GM23338 (cell line): ENCODE data around the gene ING5. TPM values are rescaled to one million over a fixed set of nuclear protein-coding genes. Genes with fewer than 3 reads are reported as not detected.

Source experiments
- ATAC-seq: fragments of 200-7000 bp; cut with Tn5 transposase; 3 replicates; pipeline ENCODE4 v1.9.1; 2020
- DNase-seq: peaks from one replicate; pipeline ENCODE4 v3.0.0-alpha.2; 2015; ENCODE audit warnings: low spot score
- H2AFZ ChIP-seq: fragments of 200-600 bp; sonication (generic); 2 replicates; pipeline ENCODE4 v1.8.0; 2016; ENCODE audit warnings: antibody characterized with exemption, mild to moderate bottlenecking, moderate library complexity
- H3F3A ChIP-seq: fragments of 200-600 bp; sonication (generic); replicated peaks from 2 replicates; pipeline ENCODE4 v1.8.0; 2017; ENCODE audit warnings: antibody characterized with exemption, mixed run types, low read depth
- H3K27ac ChIP-seq: fragments of 200-600 bp; sonication (generic); 2 replicates; pipeline ENCODE4 v1.6.1; 2016; ENCODE audit warnings: low read depth
- H3K27me3 ChIP-seq: fragments of 200-600 bp; sonication (generic); 2 replicates; pipeline ENCODE4 v1.8.0; 2016; ENCODE audit warnings: mild to moderate bottlenecking, mixed run types, moderate library complexity; ENCODE audit not compliant: insufficient read depth
- H3K36me3 ChIP-seq: fragments of 200-600 bp; sonication (generic); 2 replicates; pipeline ENCODE4 v1.8.0; 2016; ENCODE audit warnings: mild to moderate bottlenecking; ENCODE audit not compliant: insufficient read depth
- H3K4me1 ChIP-seq: fragments of 200-600 bp; sonication (generic); 2 replicates; pipeline ENCODE4 v1.8.0; 2016; ENCODE audit warnings: mild to moderate bottlenecking, moderate library complexity; ENCODE audit not compliant: insufficient read depth
- H3K4me2 ChIP-seq: fragments of 200-600 bp; sonication (generic); 2 replicates; pipeline ENCODE4 v1.7.1; 2017; ENCODE audit warnings: mixed run types
- H3K4me3 ChIP-seq: fragments of 200-600 bp; sonication (generic); 2 replicates; pipeline ENCODE4 v1.6.1; 2016; ENCODE audit warnings: mixed run types
- H3K79me2 ChIP-seq: fragments of 200-600 bp; sonication (generic); replicated peaks from 2 replicates; pipeline ENCODE4 v1.8.0; 2017; ENCODE audit warnings: mild to moderate bottlenecking; ENCODE audit not compliant: insufficient read depth
- H3K9me2 ChIP-seq: fragments of 200-600 bp; sonication (generic); 2 replicates; pipeline ENCODE4 v1.8.0; 2017; ENCODE audit not compliant: insufficient read depth
- H4K20me1 ChIP-seq: fragments of 200-600 bp; sonication (generic); replicated peaks from 2 replicates; pipeline ENCODE4 v1.8.0; 2017; ENCODE audit warnings: mild to moderate bottlenecking; ENCODE audit not compliant: insufficient read depth
- H3K27ac Mint-ChIP-seq: 2 replicates; pipeline ENCODE4 v1.8.0; 2020; ENCODE audit warnings: inconsistent platforms, mild to moderate bottlenecking, moderate library complexity, mixed read lengths
- H3K27me3 Mint-ChIP-seq: 3 replicates; pipeline ENCODE4 v1.8.0; 2022; ENCODE audit warnings: low read depth, mild to moderate bottlenecking, moderate library complexity, mixed read lengths, inconsistent platforms; ENCODE audit not compliant: insufficient read depth, poor library complexity
- H3K36me3 Mint-ChIP-seq: 3 replicates; pipeline ENCODE4 v1.8.0; 2021; ENCODE audit warnings: low read depth, mild to moderate bottlenecking, inconsistent platforms, moderate library complexity, mixed read lengths
- H3K4me1 Mint-ChIP-seq: 3 replicates; pipeline ENCODE4 v1.8.0; 2020; ENCODE audit warnings: mild to moderate bottlenecking, inconsistent platforms, mixed read lengths
- H3K4me3 Mint-ChIP-seq: 3 replicates; pipeline ENCODE4 v1.8.0; 2021; ENCODE audit warnings: moderate library complexity, mild to moderate bottlenecking, inconsistent platforms, mixed read lengths
- H3K9me3 Mint-ChIP-seq: 3 replicates; pipeline ENCODE4 v1.8.0; 2020; ENCODE audit warnings: moderate library complexity, mild to moderate bottlenecking, inconsistent platforms, mixed read lengths
- CREB1 ChIP-seq: fragments of 250-450 bp; sonication (Bioruptor Pico); IDR thresholded peaks from 2 replicates; pipeline ENCODE4 v1.5.0; 2020; ENCODE audit warnings: low read depth, mild to moderate bottlenecking, moderate library complexity
- CTCF ChIP-seq, 2 experiments: fragments of 200-600 bp in 1 of 2; sonication (generic) in 1 of 2; conservative IDR thresholded peaks; 2 replicates each; pipeline versions ENCODE4 v1.5.1 to v1.6.1; 2016 to 2017; ENCODE audit warnings: antibody characterized with exemption in 2 of 2, low read depth in 2 of 2, mild to moderate bottlenecking in 2 of 2, moderate library complexity in 1 of 2
- EZH2 ChIP-seq: fragments of 200-600 bp; sonication (generic); IDR thresholded peaks from one replicate; pipeline ENCODE4 v1.8.0; 2017; ENCODE audit warnings: antibody characterized with exemption, mild to moderate bottlenecking, low read depth; ENCODE audit not compliant: unreplicated experiment
- EZH2phosphoT487 ChIP-seq: fragments of 200-600 bp; sonication (generic); IDR thresholded peaks from one replicate; pipeline ENCODE4 v1.8.1; 2018; ENCODE audit warnings: antibody characterized with exemption; ENCODE audit not compliant: unreplicated experiment
- POLR2AphosphoS5 ChIP-seq: IDR thresholded peaks from 2 replicates; pipeline ENCODE4 v1.6.1; 2016; ENCODE audit warnings: antibody characterized with exemption, low read depth
- ZNF114 ChIP-seq: fragments of 250-450 bp; sonication (Bioruptor Pico); IDR thresholded peaks from 2 replicates; pipeline ENCODE4 v1.5.0; 2020; ENCODE audit warnings: mild to moderate bottlenecking, moderate library complexity
- ZNF331 ChIP-seq: fragments of 250-450 bp; sonication (Bioruptor Pico); IDR thresholded peaks from 2 replicates; pipeline ENCODE4 v1.5.0; 2020; ENCODE audit warnings: low read depth, mild to moderate bottlenecking, moderate library complexity
- ZNF462 ChIP-seq: fragments of 250-450 bp; sonication (Bioruptor Pico); IDR thresholded peaks from 2 replicates; pipeline ENCODE4 v1.5.0; 2020; ENCODE audit warnings: mild to moderate bottlenecking, moderate library complexity
- polyA plus RNA-seq: library from polyadenylated mRNA; unstranded; fragments of >200 nt; fragmentation: Nextera tagmentation; extraction: Ambion mirVana; gene quantifications from 2 replicates; pipeline ENCODE4 v1.2.1, GENCODE V29; 2016
- total RNA-seq: library from RNA; depleted of rRNA; stranded (reverse); fragments of >200 nt; shearing (Covaris generic); gene quantifications from 2 replicates; pipeline ENCODE4 v1.2.3, GENCODE V29; 2014

Gene ING5
- total and polyA plus RNA-seq, 2 experiments from 2014 or later, result 25.7 to 42.5 TPM

- no peak for TF ChIP-seq ZNF462 (CRISPR knock-in tag)
- no peak for TF ChIP-seq ZNF331 (CRISPR knock-in tag)
Measured at GRCh38 chr2:241668354-241668753, 33.5 kb upstream of the ING5 start (continued).

- no peaks in the 10 kb centered on the region for H3K9me2 ChIP-seq
- H3K4me2 ChIP-seq, result no peak overlapping the region
- H3K27ac ChIP-seq, result no peak overlapping the region
- Mint-ChIP-seq H3K36me3 (peaks cover 47% of the 10 kb centered on the region), H3K27ac (no peak overlapping the region), H3K4me3 (no peak overlapping the region), H3K27me3 (peaks cover 9% of the 10 kb centered on the region), H3K4me1 (peaks cover 7% of the 10 kb centered on the region), H3K9me3 (no peaks in the 10 kb centered on the region; the same call in 2 of the 3 replicates)
- DNase-seq (no peak), ATAC-seq (no peak)
- no peaks in the 10 kb centered on the region for H3K4me1 ChIP-seq
- no peaks in the 10 kb centered on the region for H3K79me2 ChIP-seq
- H3K4me3 ChIP-seq, result no peak overlapping the region
- no peaks in the 10 kb centered on the region for H3K27me3 ChIP-seq
- H3F3A ChIP-seq, result peaks cover 2% of the 10 kb centered on the region; the same call in 1 of the 2 replicates
- peaks cover 4% of the 10 kb centered on the region for H4K20me1 ChIP-seq
- H3K36me3 ChIP-seq, result peaks cover 4% of the 10 kb centered on the region; the same call in 1 of the 2 replicates
- H2AFZ ChIP-seq, result no peak overlapping the region
- TF ChIP-seq EZH2 (no peak), EZH2phosphoT487 (no peak), ZNF114 (no peak), POLR2AphosphoS5 (no peak), ZNF462 (CRISPR knock-in tag) (no peak), CREB1 (no peak), ZNF331 (CRISPR knock-in tag) (no peak), CTCF (conservative IDR thresholded peaks at IDR 0.05; ENCODE audit: low read depth in 2 of 2) (no peak)
Measured at GRCh38 chr2:241668839-241669238, 33.0 kb upstream of the ING5 start.
